HCEC 1CT (cell line): ENCODE results near the gene EHD4.

ENCODE experiments used
- DNase-seq: peaks from one replicate; pipeline ENCODE4 v3.0.0-alpha.2; 2017

Gene EHD4

GRCh38 chr15:41979493-41980266, 7.3 kb upstream of the EHD4 start:
- DNase-seq = no peak

GRCh38 chr15:41978534-41978933, 6.2 kb upstream of the EHD4 start:
- no peak for DNase-seq

- no peak for DNase-seq
Observed at GRCh38 chr15:41977757-41978383, 5.5 kb upstream of the EHD4 start.

- DNase-seq = no peak
Observed at GRCh38 chr15:41975669-41976068, 3.3 kb upstream of the EHD4 start.

GRCh38 chr15:41974041-41974440, 1.7 kb upstream of the EHD4 start:
- no peak for DNase-seq

- no peak for DNase-seq
Observed at GRCh38 chr15:41971895-41972252, 483 bp downstream of the EHD4 start.

- DNase-seq = peak; percentile 49
Observed at GRCh38 chr15:41971089-41971894, 1.1 kb downstream of the EHD4 start.

- no peak for DNase-seq
Observed at GRCh38 chr15:41970456-41970855, 1.9 kb downstream of the EHD4 start.

- no peak for DNase-seq
Observed at GRCh38 chr15:41969851-41970431, 2.4 kb downstream of the EHD4 start.

GRCh38 chr15:41968701-41969100, 3.7 kb downstream of the EHD4 start:
- DNase-seq = no peak

- peak; percentile 25 for DNase-seq
Observed at GRCh38 chr15:41967506-41968206, 4.7 kb downstream of the EHD4 start.

GRCh38 chr15:41966920-41967465, 5.4 kb downstream of the EHD4 start:
- DNase-seq = no peak

- no peak for DNase-seq
Observed at GRCh38 chr15:41966414-41966812, 5.9 kb downstream of the EHD4 start.

- no peak for DNase-seq
Observed at GRCh38 chr15:41965441-41966413, 6.6 kb downstream of the EHD4 start.

GRCh38 chr15:41961595-41962202, 10.7 kb downstream of the EHD4 start:
- DNase-seq = no peak

- DNase-seq = no peak
Observed at GRCh38 chr15:41961001-41961518, 11.3 kb downstream of the EHD4 start.

GRCh38 chr15:41958002-41958420, 14.3 kb downstream of the EHD4 start:
- DNase-seq = no peak

GRCh38 chr15:41957021-41957897, 15.1 kb downstream of the EHD4 start:
- no peak for DNase-seq

GRCh38 chr15:41955807-41956525, 16.4 kb downstream of the EHD4 start:
- DNase-seq = no peak
